Vagina (tissue), 2 donors: ENCODE results near the gene CARHSP1. TPM values are rescaled to one million over a fixed set of nuclear protein-coding genes. Genes with fewer than 3 reads are reported as not detected.

Experiments used
- DNase-seq, 2 donors: peaks; one replicate each; pipeline ENCODE4 v3.0.0-alpha.2; 2017; ENCODE audit errors: extremely low spot score in 2 of 2
- H3K27ac ChIP-seq: fragments of 200-600 bp; sonication (generic); one replicate; pipeline ENCODE4 v1.5.1; 2019
- H3K27me3 ChIP-seq: fragments of 200-600 bp; sonication (generic); one replicate; pipeline ENCODE4 v1.5.1; 2019
- H3K36me3 ChIP-seq, 2 donors: fragments of 200-600 bp; sonication (generic); one replicate each; pipeline ENCODE4 v1.5.1; 2017 to 2019
- H3K4me1 ChIP-seq: fragments of 200-600 bp; sonication (generic); one replicate; pipeline ENCODE4 v1.5.1; 2019
- H3K4me3 ChIP-seq, 2 donors: fragments of 200-600 bp; sonication (generic); 1 replicate in 1 of 2; 2 replicates in 1 of 2; pipeline ENCODE4 v1.5.1; 2016 to 2019
- H3K9me3 ChIP-seq: fragments of 200-600 bp; sonication (generic); one replicate; pipeline ENCODE4 v1.5.1; 2019
- POLR2A ChIP-seq, 2 donors: fragments of 450-650 bp; IDR thresholded peaks; one replicate each; pipeline ENCODE4 v1.6.1; 2017; ENCODE audit warnings: antibody characterized with exemption in 2 of 2, mild to moderate bottlenecking in 2 of 2, moderate library complexity in 2 of 2
- POLR2AphosphoS5 ChIP-seq, 2 donors: sonication (generic); formaldehyde crosslinking; IDR thresholded peaks; one replicate each; pipeline ENCODE4 v1.9.0; 2017; ENCODE audit warnings: antibody characterized with exemption in 2 of 2, mild to moderate bottlenecking in 2 of 2, low read depth in 1 of 2; ENCODE audit not compliant: insufficient read depth in 1 of 2
- intact Hi-C: fragments of 100-400 bp; cut with DNase I; formaldehyde crosslinking; loops from one replicate; pipeline ENCODE4 v1.15.1; 2023
- total RNA-seq: library from RNA; depleted of rRNA; stranded (reverse); fragments of >200 nt; gene quantifications from one replicate; pipeline ENCODE4 v1.2.3, GENCODE V29; 2016
- TF ChIP-seq, protein P1 (sequence below), 3 experiments: fragments of 450-650 bp in 2 of 3; fragments of 200-600 bp in 1 of 3; sonication (generic) in 1 of 3; IDR thresholded peaks; one replicate each; pipeline ENCODE4 v1.5.1; 2017 to 2019; ENCODE audit warnings: antibody characterized with exemption in 3 of 3, mild to moderate bottlenecking in 2 of 3, moderate library complexity in 2 of 3

CARHSP1 gene
- total RNA-seq, 1 donor from 2014 or later: 125 TPM

DNA sequence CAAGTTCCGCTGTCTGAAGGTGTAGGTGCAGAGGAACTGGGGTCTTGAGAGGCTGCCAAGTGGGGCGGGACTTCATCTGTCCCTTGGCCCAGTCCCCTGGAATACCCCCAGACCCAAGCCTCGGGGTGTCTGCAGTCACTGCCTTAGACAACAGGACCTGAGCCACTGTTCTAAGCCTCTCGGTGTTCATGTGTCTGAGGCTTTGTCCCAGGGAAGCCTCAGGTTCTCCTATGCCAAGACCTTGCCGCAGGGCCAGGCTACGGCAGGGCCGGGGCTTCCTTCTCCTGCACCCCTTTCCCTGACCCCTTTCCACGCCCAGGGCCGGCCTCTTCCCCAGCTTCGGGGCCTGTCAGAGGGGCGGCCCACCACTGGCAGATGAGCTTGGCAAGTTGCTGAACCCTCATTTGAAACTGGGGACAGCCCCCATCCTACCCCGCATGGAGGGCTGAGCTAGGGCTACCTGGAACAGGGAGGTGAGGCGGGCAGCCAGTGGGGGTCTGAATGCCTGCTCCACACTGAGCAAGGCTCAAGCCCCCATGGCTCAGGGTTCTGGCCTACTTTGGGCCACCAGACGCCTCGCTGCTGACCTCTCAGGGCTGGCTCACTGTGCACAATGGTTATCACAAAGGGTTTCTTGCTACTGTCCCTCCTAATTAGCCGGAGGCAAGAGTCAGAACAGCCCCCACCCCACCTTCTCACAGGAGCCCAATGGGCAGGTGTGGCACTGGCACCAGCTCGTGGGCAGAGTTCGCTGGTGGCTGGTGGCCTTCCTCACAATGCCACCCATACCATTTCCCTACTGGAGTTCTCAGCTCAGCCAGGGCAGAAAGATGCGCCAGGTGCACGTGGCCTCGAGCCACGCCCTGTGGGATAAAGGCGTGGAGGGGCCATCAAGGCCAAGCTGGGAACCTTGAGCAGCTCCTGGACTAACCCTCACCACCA is 20.4 kb upstream of the CARHSP1 start:
- H3K36me3 ChIP-seq: peaks cover 0 to 28% of the 10 kb centered on the region in 2 donors
- intact Hi-C loops: no loop called here
- TF ChIP-seq POLR2AphosphoS5 (IDR thresholded peaks at IDR 0.05; ENCODE audit: insufficient read depth in 1 of 2, low read depth in 1 of 2) (no peak), POLR2A (IDR thresholded peaks at IDR 0.05) (no peak)
- TF ChIP-seq, protein P1, sequence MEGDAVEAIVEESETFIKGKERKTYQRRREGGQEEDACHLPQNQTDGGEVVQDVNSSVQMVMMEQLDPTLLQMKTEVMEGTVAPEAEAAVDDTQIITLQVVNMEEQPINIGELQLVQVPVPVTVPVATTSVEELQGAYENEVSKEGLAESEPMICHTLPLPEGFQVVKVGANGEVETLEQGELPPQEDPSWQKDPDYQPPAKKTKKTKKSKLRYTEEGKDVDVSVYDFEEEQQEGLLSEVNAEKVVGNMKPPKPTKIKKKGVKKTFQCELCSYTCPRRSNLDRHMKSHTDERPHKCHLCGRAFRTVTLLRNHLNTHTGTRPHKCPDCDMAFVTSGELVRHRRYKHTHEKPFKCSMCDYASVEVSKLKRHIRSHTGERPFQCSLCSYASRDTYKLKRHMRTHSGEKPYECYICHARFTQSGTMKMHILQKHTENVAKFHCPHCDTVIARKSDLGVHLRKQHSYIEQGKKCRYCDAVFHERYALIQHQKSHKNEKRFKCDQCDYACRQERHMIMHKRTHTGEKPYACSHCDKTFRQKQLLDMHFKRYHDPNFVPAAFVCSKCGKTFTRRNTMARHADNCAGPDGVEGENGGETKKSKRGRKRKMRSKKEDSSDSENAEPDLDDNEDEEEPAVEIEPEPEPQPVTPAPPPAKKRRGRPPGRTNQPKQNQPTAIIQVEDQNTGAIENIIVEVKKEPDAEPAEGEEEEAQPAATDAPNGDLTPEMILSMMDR (IDR thresholded peaks at IDR 0.05): no peak

DNA sequence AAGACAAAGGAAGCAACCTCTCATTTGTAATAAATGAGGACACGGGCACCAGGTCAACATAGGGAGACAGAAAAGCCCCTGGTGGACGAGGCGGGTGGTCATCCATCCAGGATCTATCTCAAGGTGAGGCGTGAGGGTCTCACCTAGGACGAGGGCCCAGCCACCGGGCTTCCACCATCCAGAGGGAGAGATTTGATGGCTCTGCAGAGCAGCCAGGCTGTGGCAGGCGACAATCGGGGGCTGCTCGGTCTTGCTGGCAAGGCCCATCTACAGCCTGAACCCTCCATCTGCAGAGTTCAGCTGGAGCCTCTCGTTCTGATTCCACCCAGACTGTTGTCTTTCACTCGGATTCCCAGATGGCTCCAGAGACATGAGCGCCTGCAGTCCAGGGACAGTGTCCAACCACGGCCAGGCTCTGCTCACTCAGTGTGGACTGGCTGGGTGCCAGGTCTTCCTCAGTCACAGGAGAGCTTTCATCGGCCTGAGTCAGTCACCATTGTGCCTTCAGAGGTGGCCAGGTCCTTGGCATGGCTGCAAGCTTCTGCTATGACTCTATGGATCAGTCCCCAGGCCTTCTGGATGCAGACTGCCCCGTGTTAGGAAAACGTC is 19.2 kb upstream of the CARHSP1 start:
- Histone ChIP-seq H3K4me3 (no peak overlapping the region), H3K27me3 (no peaks in the 10 kb centered on the region), H3K36me3 (peaks cover 0 to 17% of the 10 kb centered on the region in 2 donors), H3K4me1 (peaks cover 28% of the 10 kb centered on the region), H3K9me3 (no peaks in the 10 kb centered on the region), H3K27ac (no peak overlapping the region)
- intact Hi-C loops: no loop called here
- DNase-seq: no peak
- no peak for TF ChIP-seq POLR2AphosphoS5 (IDR thresholded peaks at IDR 0.05; ENCODE audit: insufficient read depth in 1 of 2, low read depth in 1 of 2)
- no peak for TF ChIP-seq POLR2A (IDR thresholded peaks at IDR 0.05)
- TF ChIP-seq, protein P1 (IDR thresholded peaks at IDR 0.05): no peak

More for the DNA sequence above, 20.4 kb upstream of the CARHSP1 start:
- Histone ChIP-seq H3K27me3 (no peaks in the 10 kb centered on the region), H3K4me3 (no peak overlapping the region), H3K4me1 (peaks cover 27% of the 10 kb centered on the region), H3K27ac (no peak overlapping the region), H3K9me3 (no peaks in the 10 kb centered on the region)
- DNase-seq: no peak

DNA sequence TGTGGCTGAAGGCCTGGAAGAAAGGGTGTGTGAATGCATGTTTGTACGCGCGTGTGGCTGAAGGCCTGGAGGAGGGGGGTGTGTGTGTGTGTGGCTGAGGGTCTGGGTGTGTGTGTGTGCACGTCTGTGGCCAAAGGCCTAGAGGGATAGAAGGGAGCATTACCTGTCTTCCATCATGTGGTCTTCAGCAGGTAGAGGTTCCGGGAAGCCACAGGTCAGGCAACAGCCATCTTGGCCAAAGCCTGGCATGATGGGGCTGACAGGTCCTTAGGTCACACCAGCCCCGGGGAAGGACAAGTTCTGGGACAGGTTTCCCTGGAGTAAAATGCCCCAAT is 18.6 kb upstream of the CARHSP1 start:
- intact Hi-C loops: no loop called here
- DNase-seq: no peak
- H3K9me3 ChIP-seq: no peaks in the 10 kb centered on the region
- H3K4me3 ChIP-seq: no peak overlapping the region
- TF ChIP-seq POLR2A (IDR thresholded peaks at IDR 0.05) (no peak), POLR2AphosphoS5 (IDR thresholded peaks at IDR 0.05; ENCODE audit: insufficient read depth in 1 of 2, low read depth in 1 of 2) (no peak)
- TF ChIP-seq, protein P1 (IDR thresholded peaks at IDR 0.05): no peak
- peaks cover 0 to 17% of the 10 kb centered on the region in 2 donors for H3K36me3 ChIP-seq
- no peaks in the 10 kb centered on the region for H3K27me3 ChIP-seq
- no peak overlapping the region for H3K27ac ChIP-seq
- H3K4me1 ChIP-seq: peaks cover 28% of the 10 kb centered on the region

DNA sequence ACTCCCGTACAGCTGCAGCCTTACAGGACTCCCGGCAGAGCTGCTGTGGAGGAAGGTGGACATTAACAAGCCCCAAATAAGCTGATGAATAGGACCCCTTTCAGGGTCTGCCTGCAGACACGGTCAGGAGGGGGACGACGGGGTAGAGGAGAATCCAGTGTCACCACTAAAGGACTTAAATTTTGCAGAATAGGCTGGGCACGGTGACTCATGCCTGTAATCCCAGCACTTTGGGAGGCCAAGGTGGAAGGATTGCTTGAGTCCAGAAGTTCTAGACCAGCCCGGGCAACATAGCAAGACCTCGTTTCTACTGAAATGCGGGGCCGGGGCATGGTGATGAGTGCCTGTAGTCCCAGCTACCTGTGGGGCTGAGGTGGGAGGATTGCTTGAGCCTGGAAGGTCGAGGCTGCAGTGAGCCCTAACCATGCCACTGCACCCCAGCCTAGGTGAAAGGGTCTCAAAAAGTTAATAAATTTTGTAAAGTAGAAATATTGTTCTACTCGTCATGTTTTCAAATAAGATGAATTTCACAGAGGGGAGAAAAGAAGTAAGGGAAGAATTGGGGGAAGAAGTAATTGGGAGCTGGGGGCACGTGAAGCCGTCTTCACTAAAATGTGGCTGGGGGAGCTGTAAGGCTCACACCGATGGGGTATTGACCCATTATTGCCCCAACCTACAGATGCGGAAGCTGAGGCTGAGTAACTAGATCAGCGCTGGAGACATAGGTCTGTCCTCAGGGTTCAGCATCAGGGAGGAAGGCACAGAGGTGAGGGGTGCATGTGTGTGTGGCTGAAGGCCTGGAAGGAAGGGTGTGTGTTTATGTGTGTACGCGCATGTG is 18.0 kb upstream of the CARHSP1 start:
- Histone ChIP-seq H3K9me3 (no peaks in the 10 kb centered on the region), H3K36me3 (peaks cover 0 to 11% of the 10 kb centered on the region in 2 donors), H3K27me3 (no peaks in the 10 kb centered on the region), H3K4me1 (peaks cover 28% of the 10 kb centered on the region), H3K4me3 (no peak overlapping the region), H3K27ac (no peak overlapping the region)
- intact Hi-C loops: no loop called here
- TF ChIP-seq POLR2A (IDR thresholded peaks at IDR 0.05) (no peak), POLR2AphosphoS5 (IDR thresholded peaks at IDR 0.05; ENCODE audit: insufficient read depth in 1 of 2, low read depth in 1 of 2) (no peak)
- TF ChIP-seq, protein P1 (IDR thresholded peaks at IDR 0.05): no peak
- no peak for DNase-seq
